Activated T-cell treated with anti-CD3 and anti-CD28 coated beads, Interleukin-2, amount 50 U/mL, for 1 hour (primary cell): ENCODE measurements around the gene HAUS7.
A peak's percentile ranks its signal among the peaks of the same experiment; 100 is the strongest.

Experiments
- DNase-seq: peaks from one replicate; pipeline ENCODE4 v3.0.0-alpha.2; 2020

Gene HAUS7

GRCh38 chrX:153433161-153433680 lies 37.2 kb downstream of the HAUS7 start:
- no peak for DNase-seq

DNA sequence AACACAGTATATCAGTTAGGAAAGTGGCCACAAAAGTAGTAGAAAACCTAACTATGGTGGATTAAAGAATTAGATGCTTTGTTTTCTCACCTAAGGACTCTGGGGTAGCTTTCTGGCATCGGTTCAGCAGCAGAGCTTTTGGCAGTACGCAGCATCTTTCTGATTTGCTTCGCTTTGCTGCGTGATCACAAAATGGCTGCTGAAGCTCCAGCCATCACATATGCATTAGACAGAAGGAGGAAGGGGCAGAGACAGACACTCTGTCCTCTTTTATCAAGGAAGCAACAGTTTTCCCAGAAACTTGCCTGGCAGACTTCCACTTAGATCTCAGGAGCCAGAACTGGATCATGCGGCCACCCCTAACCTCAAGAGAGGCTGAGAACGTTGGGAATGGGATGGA lies 39.6 kb downstream of the HAUS7 start:
- DNase-seq, result no peak

DNA sequence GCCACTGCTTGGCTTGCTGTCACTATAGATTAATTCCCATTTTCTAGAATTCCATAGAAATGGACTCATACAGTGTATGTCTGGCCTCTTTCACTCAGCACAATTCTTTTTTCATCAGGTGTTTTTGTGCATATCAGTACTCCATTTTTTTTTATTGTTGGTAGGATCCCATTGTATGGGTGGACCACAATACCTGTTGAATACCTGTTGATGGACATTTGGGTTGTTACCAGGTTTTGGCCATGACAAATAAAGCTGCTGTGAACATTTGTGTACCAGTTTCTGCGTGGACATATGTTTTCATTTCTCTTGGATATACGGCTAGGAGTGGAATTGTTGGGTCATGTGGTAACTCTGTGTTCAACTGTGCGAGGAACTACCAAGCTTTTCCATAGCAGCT lies 44.2 kb downstream of the HAUS7 start:
- no peak for DNase-seq

DNA sequence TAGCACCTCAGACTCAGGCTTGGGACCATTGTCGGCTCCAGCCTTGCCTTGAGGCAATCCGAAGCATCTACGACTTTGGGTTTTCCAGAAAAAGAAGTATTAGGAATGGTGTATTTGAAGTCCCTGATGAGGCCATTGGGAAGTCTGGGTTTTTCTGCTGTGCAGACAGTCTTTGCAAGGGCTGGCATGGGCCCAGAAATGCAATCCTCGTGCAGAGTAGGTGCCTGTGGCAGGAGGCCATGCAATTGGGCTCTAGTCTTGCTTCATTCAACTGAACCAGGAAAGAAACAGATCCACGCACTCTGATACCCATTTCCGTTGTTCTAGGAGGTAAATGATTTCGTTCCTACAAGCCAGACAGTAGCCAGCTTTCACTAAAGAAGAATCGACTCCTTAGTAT lies 46.7 kb downstream of the HAUS7 start:
- no peak for DNase-seq

DNA sequence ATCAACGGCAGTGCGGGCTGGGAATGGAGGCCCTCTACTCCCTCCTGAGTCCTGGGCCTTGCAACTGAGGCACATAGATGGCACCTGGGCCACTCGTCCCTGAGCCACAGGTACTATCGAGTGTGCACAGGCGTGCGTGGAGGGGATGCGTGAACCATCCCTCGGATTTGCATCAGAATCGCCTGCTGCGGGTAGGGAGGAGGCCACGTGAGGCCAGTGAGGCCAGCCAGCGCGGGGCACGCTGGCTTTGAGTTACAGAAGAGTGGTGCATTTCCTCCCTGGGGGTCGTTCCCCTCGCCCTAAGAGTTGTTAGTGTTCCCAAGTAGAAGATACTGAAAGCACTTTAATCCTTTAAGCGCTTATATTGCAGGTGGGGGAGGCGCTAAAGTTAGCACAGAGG lies 48.5 kb downstream of the HAUS7 start:
- no peak for DNase-seq

- DNase-seq, result no peak
Measured at GRCh38 chrX:153420851-153421599, 49.4 kb downstream of the HAUS7 start.

- DNase-seq, result no peak
Measured at GRCh38 chrX:153417637-153418036, 52.7 kb downstream of the HAUS7 start.

DNA sequence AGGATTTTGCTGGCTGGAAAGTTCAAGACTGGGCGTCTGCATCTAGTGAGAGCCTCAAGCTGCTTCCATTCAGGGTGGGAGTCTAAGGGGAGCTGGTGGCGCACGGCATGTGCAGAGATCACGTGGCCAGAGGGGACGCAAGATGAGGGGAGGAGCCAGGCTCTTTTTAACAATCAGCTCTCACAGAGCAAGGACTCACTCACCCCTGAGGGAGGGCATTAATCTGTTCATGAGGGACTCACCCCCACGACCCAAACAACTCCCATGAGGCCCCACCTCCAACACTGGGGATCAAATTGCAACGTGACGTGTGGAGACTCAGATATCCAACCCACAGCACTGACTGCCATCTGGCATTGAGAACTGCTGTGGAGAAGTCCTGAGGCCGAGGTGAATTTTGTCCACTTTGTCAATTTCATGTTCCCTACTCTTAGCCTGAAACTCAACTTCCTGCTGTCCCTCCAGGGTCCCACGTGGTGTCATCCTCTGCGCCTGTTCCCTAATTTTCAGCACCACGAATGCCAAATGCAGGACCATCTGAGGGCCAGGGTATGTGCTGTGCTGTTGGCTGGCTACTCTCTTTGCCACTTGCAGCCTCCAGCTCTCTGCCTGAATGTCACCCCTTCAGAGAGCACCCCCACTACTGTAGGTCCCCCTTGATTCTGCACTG lies 53.5 kb downstream of the HAUS7 start:
- DNase-seq, result no peak

- no peak for DNase-seq
Measured at GRCh38 chrX:153414856-153415510, 55.4 kb downstream of the HAUS7 start.

GRCh38 chrX:153413731-153414130 lies 56.6 kb downstream of the HAUS7 start:
- DNase-seq, result no peak

GRCh38 chrX:153412746-153413720 lies 57.3 kb downstream of the HAUS7 start:
- DNase-seq, result no peak

GRCh38 chrX:153411988-153412574 lies 58.3 kb downstream of the HAUS7 start:
- no peak for DNase-seq

DNA sequence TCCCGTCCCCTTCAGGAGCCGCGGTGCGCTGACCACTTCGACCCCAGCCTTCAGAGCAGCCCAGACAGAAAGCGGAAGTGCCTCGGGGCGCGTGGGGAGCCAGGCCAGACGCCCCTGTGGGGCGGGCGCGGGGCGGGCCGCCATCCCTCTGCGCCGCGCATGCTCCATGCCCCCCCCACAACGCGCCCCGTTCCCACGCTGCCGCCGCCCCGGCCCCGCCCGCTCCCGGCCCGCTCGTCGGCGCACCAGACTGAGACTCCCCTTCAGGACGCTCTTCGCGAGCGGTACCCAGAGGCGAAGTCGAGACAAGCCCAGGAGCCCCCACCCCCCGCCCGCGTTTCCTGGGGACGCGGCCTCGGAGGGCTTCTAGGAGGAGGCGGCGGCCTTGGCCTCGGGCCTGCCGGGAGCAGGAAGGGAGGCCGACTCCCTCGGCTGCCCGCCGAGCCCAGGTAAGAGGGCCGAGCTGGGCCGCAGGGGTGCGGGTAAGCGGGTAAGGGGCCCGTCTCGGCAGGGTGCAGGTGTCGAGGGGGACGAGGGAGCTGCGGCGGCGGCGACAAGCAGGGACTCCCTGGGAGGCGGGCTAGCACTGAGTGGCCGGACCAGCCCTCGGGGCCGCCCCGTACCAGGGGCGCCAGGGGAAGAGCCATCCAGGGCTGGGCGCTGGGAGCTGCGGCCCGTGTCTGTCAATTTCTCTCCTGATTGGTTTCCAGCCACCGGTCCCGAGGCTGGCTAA lies 59.0 kb downstream of the HAUS7 start, which contains the start of gene ZFP92:
ZFP92 (plus strand) TSS at position 218 of the 733 bp plus-strand sequence. CDS start 6,851 bp downstream, outside the sequence.
- peak; percentile 56 for DNase-seq

DNA sequence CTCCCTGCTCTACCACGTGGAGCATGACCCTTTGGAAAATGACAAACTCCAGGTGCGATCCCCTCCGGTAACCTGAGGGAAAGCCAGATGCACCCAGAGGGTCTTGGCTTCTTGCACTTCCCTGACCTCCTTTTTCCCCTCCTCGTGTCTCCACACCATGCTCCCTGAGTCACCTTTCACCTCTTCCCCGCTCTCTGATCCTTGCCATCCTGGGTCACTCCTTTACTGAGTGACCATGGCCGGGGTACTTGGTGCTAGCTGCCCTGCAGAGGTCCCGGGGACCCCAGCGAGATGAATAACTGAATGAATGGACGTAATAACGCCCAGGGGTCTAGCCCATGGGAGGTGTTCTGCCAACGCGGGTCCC lies 59.5 kb downstream of the HAUS7 start:
- no peak for DNase-seq

- DNase-seq, result no peak
Measured at GRCh38 chrX:153410373-153410772, 60.0 kb downstream of the HAUS7 start.

GRCh38 chrX:153409414-153410101 lies 60.8 kb downstream of the HAUS7 start:
- DNase-seq, result no peak

DNA sequence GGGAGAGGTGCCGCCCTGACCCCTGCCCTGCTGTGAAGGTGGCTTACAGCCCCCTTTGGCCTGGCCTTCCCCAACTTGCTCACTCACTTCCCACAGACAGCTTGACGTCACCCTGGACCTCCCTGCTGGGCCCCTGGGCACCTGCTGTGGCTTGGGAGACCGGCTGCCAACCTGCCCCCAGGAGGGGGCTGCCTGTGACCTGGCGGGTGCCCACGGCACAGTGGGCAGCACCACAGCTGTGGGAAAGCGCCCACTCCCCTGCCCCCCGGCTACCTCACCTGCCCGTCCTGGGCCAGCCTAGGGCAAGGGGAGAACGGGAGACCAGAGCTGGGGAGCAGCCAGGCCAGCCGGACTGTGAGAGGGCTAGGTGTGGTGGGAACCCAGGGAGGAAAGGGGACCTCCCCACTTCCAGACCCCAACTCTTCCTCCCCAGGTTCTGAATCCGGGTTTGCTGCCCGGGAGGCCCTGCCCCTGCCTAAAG lies 61.5 kb downstream of the HAUS7 start:
- DNase-seq, result no peak

GRCh38 chrX:153408221-153408721 lies 62.1 kb downstream of the HAUS7 start:
- DNase-seq, result no peak

DNA sequence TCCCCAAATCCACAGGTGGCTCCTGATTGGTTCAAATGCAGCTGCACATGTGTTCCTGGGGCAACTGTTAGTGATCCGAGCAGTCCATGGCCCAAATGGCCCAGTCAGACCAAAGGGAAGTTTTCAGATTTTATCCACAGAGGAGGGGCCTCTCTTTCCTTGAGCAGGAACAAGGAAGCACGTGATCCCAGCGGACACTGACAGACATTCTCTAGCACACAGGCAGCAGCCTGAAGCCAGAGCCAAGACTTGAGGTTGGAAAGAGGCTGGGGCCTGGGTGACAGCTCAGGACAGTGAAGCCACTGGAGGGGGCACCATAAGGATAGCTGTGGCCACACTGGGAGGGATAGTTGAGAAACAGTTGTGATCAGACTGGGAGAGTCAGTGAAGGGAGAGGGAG lies 62.6 kb downstream of the HAUS7 start:
- DNase-seq, result no peak

GRCh38 chrX:153406903-153407302 lies 63.5 kb downstream of the HAUS7 start:
- no peak for DNase-seq
